H9 (cell line): Measurements from ENCODE around the gene PCDHB12. TPM values are rescaled to one million over a fixed set of nuclear protein-coding genes. Genes with fewer than 3 reads are reported as not detected.

ENCODE experiments used
- DNase-seq: peaks from one replicate; pipeline ENCODE4 v3.0.0-alpha.2; 2017
- H2AFZ ChIP-seq: one replicate; pipeline ENCODE4 v1.6.1; 2013; ENCODE audit warnings: mild to moderate bottlenecking, low read length, control low read depth, moderate library complexity
- H2AK5ac ChIP-seq: 2 replicates; pipeline ENCODE4 v1.6.1; 2013; ENCODE audit warnings: low read length, control low read depth, mixed read lengths; ENCODE audit not compliant: insufficient read length
- H2BK120ac ChIP-seq: one replicate; pipeline ENCODE4 v1.6.1; 2013; ENCODE audit warnings: low read depth, mild to moderate bottlenecking, low read length, control low read depth, inconsistent platforms; ENCODE audit not compliant: poor library complexity, severe bottlenecking
- H2BK12ac ChIP-seq: 2 replicates; pipeline ENCODE4 v1.6.1; 2013; ENCODE audit warnings: low read length, control low read depth, mixed read lengths, low read depth; ENCODE audit not compliant: insufficient read length
- H2BK15ac ChIP-seq: 2 replicates; pipeline ENCODE4 v1.6.1; 2013; ENCODE audit warnings: low read depth, low read length, control low read depth
- H2BK20ac ChIP-seq: one replicate; pipeline ENCODE4 v1.6.1; 2013; ENCODE audit warnings: low read depth, mild to moderate bottlenecking, low read length, control low read depth, inconsistent platforms; ENCODE audit not compliant: poor library complexity, severe bottlenecking
- H2BK5ac ChIP-seq: 2 replicates; pipeline ENCODE4 v1.6.1; 2013; ENCODE audit warnings: low read length, control low read depth, mixed read lengths; ENCODE audit not compliant: insufficient read length
- H3K14ac ChIP-seq: 2 replicates; pipeline ENCODE4 v1.6.1; 2013; ENCODE audit warnings: low read length, control low read depth; ENCODE audit not compliant: insufficient read depth
- H3K18ac ChIP-seq: 2 replicates; pipeline ENCODE4 v1.6.1; 2013; ENCODE audit warnings: low read depth, mild to moderate bottlenecking, mixed read lengths, low read length, control low read depth; ENCODE audit not compliant: insufficient read length
- H3K23ac ChIP-seq: 2 replicates; pipeline ENCODE4 v1.6.1; 2013; ENCODE audit warnings: low read length, control low read depth, mixed read lengths, low read depth; ENCODE audit not compliant: insufficient read length
- H3K23me2 ChIP-seq: 2 replicates; pipeline ENCODE4 v1.6.1; 2013; ENCODE audit warnings: low read depth, mild to moderate bottlenecking, mixed read lengths, low read length, control low read depth; ENCODE audit not compliant: insufficient read length, poor library complexity, severe bottlenecking
- H3K27ac ChIP-seq: 2 replicates; pipeline ENCODE4 v1.5.1; 2013; ENCODE audit warnings: low read length, control low read depth, mixed read lengths, low read depth; ENCODE audit not compliant: insufficient read length
- H3K27me3 ChIP-seq: 2 replicates; pipeline ENCODE4 v1.6.1; 2013; ENCODE audit warnings: low read length, control low read depth, inconsistent platforms; ENCODE audit not compliant: insufficient read depth
- H3K4ac ChIP-seq: 2 replicates; pipeline ENCODE4 v1.6.1; 2013; ENCODE audit warnings: low read depth, mild to moderate bottlenecking, control low read depth, inconsistent platforms, low read length, moderate library complexity
- H3K4me1 ChIP-seq: 2 replicates; pipeline ENCODE4 v1.6.1; 2013; ENCODE audit warnings: low read length, control low read depth, inconsistent platforms; ENCODE audit not compliant: insufficient read depth
- H3K4me2 ChIP-seq: 2 replicates; pipeline ENCODE4 v1.6.1; 2013; ENCODE audit warnings: low read length, control low read depth, mixed read lengths; ENCODE audit not compliant: insufficient read length, insufficient read depth
- H3K56ac ChIP-seq: 2 replicates; pipeline ENCODE4 v1.6.1; 2013; ENCODE audit warnings: low read depth, mild to moderate bottlenecking, mixed read lengths, low read length, control low read depth; ENCODE audit not compliant: insufficient read length
- H3K79me1 ChIP-seq: 2 replicates; pipeline ENCODE4 v1.6.1; 2013; ENCODE audit warnings: low read depth, mild to moderate bottlenecking, moderate library complexity, low read length, control low read depth, inconsistent platforms; ENCODE audit not compliant: insufficient read depth, poor library complexity, severe bottlenecking
- H3K79me2 ChIP-seq: 2 replicates; pipeline ENCODE4 v1.6.1; 2013; ENCODE audit warnings: low read length, control low read depth, inconsistent platforms; ENCODE audit not compliant: insufficient read depth
- H3K9ac ChIP-seq: 2 replicates; pipeline ENCODE4 v1.6.1; 2013; ENCODE audit warnings: low read length, control low read depth, mixed read lengths; ENCODE audit not compliant: insufficient read length; ENCODE audit errors: extremely low read depth
- H3K9me3 ChIP-seq: one replicate; pipeline ENCODE4 v1.6.1; 2013; ENCODE audit warnings: low read depth, low read length, inconsistent platforms; ENCODE audit not compliant: control insufficient read depth
- H3T11ph ChIP-seq: one replicate; pipeline ENCODE4 v1.6.1; 2013; ENCODE audit warnings: mild to moderate bottlenecking, low read length, control low read depth, inconsistent platforms
- H4K20me1 ChIP-seq: one replicate; pipeline ENCODE4 v1.6.1; 2013; ENCODE audit not compliant: control insufficient read depth, insufficient read length, insufficient read depth
- H4K5ac ChIP-seq: 2 replicates; pipeline ENCODE4 v1.6.1; 2013; ENCODE audit warnings: low read depth, mild to moderate bottlenecking, mixed read lengths, low read length, control low read depth; ENCODE audit not compliant: insufficient read length
- H4K8ac ChIP-seq: replicated peaks from 2 replicates; pipeline ENCODE4 v1.6.1; 2013; ENCODE audit warnings: low read length, control low read depth, mixed read lengths, low read depth; ENCODE audit not compliant: insufficient read length
- H4K91ac ChIP-seq: 2 replicates; pipeline ENCODE4 v1.6.1; 2013; ENCODE audit warnings: low read depth, mild to moderate bottlenecking, moderate library complexity, mixed read lengths, low read length, control low read depth; ENCODE audit not compliant: insufficient read length
- H3K27ac Mint-ChIP-seq, 3 experiments: 2 replicates in 2 of 3; 3 replicates in 1 of 3; pipeline ENCODE4 v1.8.0; 2020 to 2021; ENCODE audit warnings: mixed read lengths in 3 of 3, mild to moderate bottlenecking in 1 of 3, moderate library complexity in 1 of 3
- H3K27me3 Mint-ChIP-seq: 2 replicates; pipeline ENCODE4 v1.8.0; 2021; ENCODE audit warnings: low read depth, mild to moderate bottlenecking, moderate library complexity, mixed read lengths
- H3K36me3 Mint-ChIP-seq, 3 experiments: 2 replicates in 2 of 3; 3 replicates in 1 of 3; pipeline ENCODE4 v1.8.0; 2020 to 2021; ENCODE audit warnings: low read depth in 3 of 3, mixed read lengths in 3 of 3; ENCODE audit not compliant: insufficient read depth in 1 of 3
- H3K4me1 Mint-ChIP-seq, 2 experiments: 2 replicates each; pipeline ENCODE4 v1.8.0; 2020; ENCODE audit warnings: mixed read lengths in 2 of 2
- H3K4me3 Mint-ChIP-seq, 2 experiments: 2 replicates in 1 of 2; 3 replicates in 1 of 2; pipeline ENCODE4 v1.8.0; 2020 to 2021; ENCODE audit warnings: mild to moderate bottlenecking in 2 of 2, mixed read lengths in 2 of 2, moderate library complexity in 1 of 2
- H3K9me3 Mint-ChIP-seq, 2 experiments: 2 replicates in 1 of 2; 3 replicates in 1 of 2; pipeline ENCODE4 v1.8.0; 2020; ENCODE audit warnings: mild to moderate bottlenecking in 2 of 2, mixed read lengths in 2 of 2, moderate library complexity in 1 of 2
- CTCF ChIP-seq: fragments of 200-600 bp; sonication (generic); conservative IDR thresholded peaks from 3 replicates; pipeline ENCODE4 v1.8.0; 2021; ENCODE audit warnings: antibody characterized with exemption, mild to moderate bottlenecking
- total RNA-seq: library from RNA; stranded (reverse); gene quantifications from 2 replicates; pipeline ENCODE4 v1.2.1, GENCODE V29; 2021

PCDHB12 gene
- total RNA-seq, 1 experiment from 2014 or later: 3.1 TPM

GRCh38 chr5:141250576-141250975, 42.1 kb downstream of the PCDHB12 start:
- no peak overlapping the region for H3K56ac ChIP-seq
- H3K23me2 ChIP-seq: peaks cover under 1% of the 10 kb centered on the region
- no peak for TF ChIP-seq CTCF
- H3K27ac ChIP-seq: no peak overlapping the region
- no peaks in the 10 kb centered on the region for H3K79me1 ChIP-seq
- H2BK20ac ChIP-seq: no peak overlapping the region
- DNase-seq: no peak
- H3K4ac ChIP-seq: no peak overlapping the region
- Mint-ChIP-seq H3K27ac (no peak overlapping the region), H3K36me3 (peaks cover 17 to 63% (median 44%) of the 10 kb centered on the region in 3 experiments), H3K4me1 (peaks cover 0 to 8% of the 10 kb centered on the region in 2 experiments; a peak in 2 of 4 replicates), H3K27me3 (no peaks in the 10 kb centered on the region), H3K9me3 (peaks cover 66 to 77% of the 10 kb centered on the region in 2 experiments), H3K4me3 (no peak overlapping the region)
- no peak overlapping the region for H4K5ac ChIP-seq
- H2BK15ac ChIP-seq: no peak overlapping the region
- no peak overlapping the region for H4K8ac ChIP-seq
- H3K9ac ChIP-seq: no peak overlapping the region
- no peak overlapping the region for H3K4me2 ChIP-seq
- no peak overlapping the region for H2AK5ac ChIP-seq
- H4K91ac ChIP-seq: no peak overlapping the region
- no peaks in the 10 kb centered on the region for H3K79me2 ChIP-seq
- H2BK12ac ChIP-seq: no peak overlapping the region
- H4K20me1 ChIP-seq: no peaks in the 10 kb centered on the region
- no peak overlapping the region for H3K14ac ChIP-seq
- no peak overlapping the region for H2BK120ac ChIP-seq
- H3K23ac ChIP-seq: no peak overlapping the region
- no peak overlapping the region for H2AFZ ChIP-seq
- H3K4me1 ChIP-seq: no peaks in the 10 kb centered on the region
- no peak overlapping the region for H3K18ac ChIP-seq
- no peak overlapping the region for H2BK5ac ChIP-seq
- no peaks in the 10 kb centered on the region for H3K27me3 ChIP-seq
- no peak overlapping the region for H3T11ph ChIP-seq
- peaks cover 26% of the 10 kb centered on the region for H3K9me3 ChIP-seq
